WTC11 (cell line): ENCODE results near the gene GPC6. TPM values are rescaled to one million over a fixed set of nuclear protein-coding genes. Genes with fewer than 3 reads are reported as not detected.

ENCODE experiments used
- ATAC-seq: fragments of 200-7000 bp; cut with Tn5 transposase; 2 replicates; pipeline ENCODE4 v1.10.0; 2021; ENCODE audit warnings: mild to moderate bottlenecking, moderate library complexity
- CTCF ChIA-PET: fragments of 300-600 bp; sonication (Branson Sonifier 250); formaldehyde crosslinking; loops from one replicate; lab custom pipeline; 2021; ENCODE audit warnings: antibody characterized with exemption; lab: Charles Lee
- POLR2A ChIA-PET: fragments of 350-600 bp; sonication (Branson Sonifier 250); formaldehyde crosslinking; loops from one replicate; lab custom pipeline; 2021; ENCODE audit warnings: antibody characterized with exemption; lab: Charles Lee
- DNase-seq: peaks from one replicate; pipeline ENCODE4 v3.0.0; 2021; ENCODE audit warnings: low spot score
- H3K27ac Mint-ChIP-seq: 2 replicates; pipeline ENCODE4 v1.8.0; 2021; ENCODE audit warnings: mixed read lengths
- H3K27me3 Mint-ChIP-seq: 2 replicates; pipeline ENCODE4 v1.8.0; 2021; ENCODE audit warnings: low read depth, mild to moderate bottlenecking, moderate library complexity, mixed read lengths
- H3K36me3 Mint-ChIP-seq: 2 replicates; pipeline ENCODE4 v1.8.0; 2021; ENCODE audit warnings: mixed read lengths
- H3K4me1 Mint-ChIP-seq: 2 replicates; pipeline ENCODE4 v1.8.0; 2022; ENCODE audit warnings: mixed read lengths
- H3K4me3 Mint-ChIP-seq: 2 replicates; pipeline ENCODE4 v1.8.0; 2021; ENCODE audit warnings: mild to moderate bottlenecking, moderate library complexity, mixed read lengths
- H3K9me3 Mint-ChIP-seq: 2 replicates; pipeline ENCODE4 v1.8.0; 2021; ENCODE audit warnings: mixed read lengths
- CREB1 ChIP-seq: sonication (generic); formaldehyde crosslinking; IDR thresholded peaks from 2 replicates; pipeline ENCODE4 v1.8.0; 2023; ENCODE audit warnings: mild to moderate bottlenecking, missing genetic modification reagents
- ETV6 ChIP-seq: sonication (generic); formaldehyde crosslinking; IDR thresholded peaks from 2 replicates; pipeline ENCODE4 v1.8.1; 2022; ENCODE audit warnings: mild to moderate bottlenecking, missing genetic modification reagents
- FOXJ3 ChIP-seq: sonication (generic); formaldehyde crosslinking; IDR thresholded peaks from 2 replicates; pipeline ENCODE4 v1.9.0; 2021; ENCODE audit warnings: missing genetic modification reagents, mild to moderate bottlenecking, borderline replicate concordance
- FOXK1 ChIP-seq: sonication (generic); formaldehyde crosslinking; IDR thresholded peaks from 2 replicates; pipeline ENCODE4 v1.8.0; 2022; ENCODE audit warnings: mild to moderate bottlenecking, moderate library complexity, missing genetic modification reagents
- JUN ChIP-seq: sonication (generic); formaldehyde crosslinking; IDR thresholded peaks from 2 replicates; pipeline ENCODE4 v1.8.0; 2023; ENCODE audit warnings: mild to moderate bottlenecking, missing genetic modification reagents
- NFATC4 ChIP-seq: fragments of 250-450 bp; sonication (Bioruptor Pico); IDR thresholded peaks from 2 replicates; pipeline ENCODE4 v1.9.0; 2021; ENCODE audit warnings: mild to moderate bottlenecking
- NR2C2 ChIP-seq: sonication (generic); formaldehyde crosslinking; IDR thresholded peaks from 2 replicates; pipeline ENCODE4 v1.8.0; 2022; ENCODE audit warnings: mild to moderate bottlenecking, missing genetic modification reagents
- NR3C1 ChIP-seq: sonication (generic); formaldehyde crosslinking; conservative IDR thresholded peaks from 2 replicates; pipeline ENCODE4 v1.8.1; 2023; ENCODE audit warnings: low read depth, mild to moderate bottlenecking, missing genetic modification reagents
- RORB ChIP-seq: fragments of 250-450 bp; sonication (Bioruptor Pico); IDR thresholded peaks from 2 replicates; pipeline ENCODE4 v1.9.0; 2021; ENCODE audit warnings: mild to moderate bottlenecking
- SMAD3 ChIP-seq: sonication (generic); formaldehyde crosslinking; IDR thresholded peaks from 2 replicates; pipeline ENCODE4 v1.8.0; 2022; ENCODE audit warnings: missing genetic modification reagents, mild to moderate bottlenecking, borderline replicate concordance
- SOX15 ChIP-seq: fragments of 250-450 bp; sonication (Bioruptor Pico); IDR thresholded peaks from 2 replicates; pipeline ENCODE4 v1.9.0; 2021; ENCODE audit warnings: mild to moderate bottlenecking
- TEAD1 ChIP-seq: sonication (generic); formaldehyde crosslinking; IDR thresholded peaks from 2 replicates; pipeline ENCODE4 v1.8.0; 2022; ENCODE audit warnings: mild to moderate bottlenecking, missing genetic modification reagents
- ZBTB21 ChIP-seq: sonication (generic); formaldehyde crosslinking; IDR thresholded peaks from 2 replicates; pipeline ENCODE4 v1.8.1; 2023; ENCODE audit warnings: mild to moderate bottlenecking, missing genetic modification reagents, borderline replicate concordance
- ZNF219 ChIP-seq: sonication (generic); formaldehyde crosslinking; IDR thresholded peaks from 2 replicates; pipeline ENCODE4 v1.8.0; 2023; ENCODE audit warnings: missing genetic modification reagents, mild to moderate bottlenecking, borderline replicate concordance
- ZNF671 ChIP-seq: fragments of 250-450 bp; sonication (Bioruptor Pico); IDR thresholded peaks from 2 replicates; pipeline ENCODE4 v1.8.0; 2021; ENCODE audit warnings: mild to moderate bottlenecking
- total RNA-seq: library from RNA; stranded (reverse); gene quantifications from 3 replicates; pipeline ENCODE4 v1.2.3, GENCODE V29; 2021
- TF ChIP-seq, protein P1 (sequence below): sonication (generic); formaldehyde crosslinking; IDR thresholded peaks from 2 replicates; pipeline ENCODE4 v1.8.0; 2023; ENCODE audit warnings: missing genetic modification reagents
- TF ChIP-seq, protein P2 (sequence below): sonication (generic); formaldehyde crosslinking; IDR thresholded peaks from 2 replicates; pipeline ENCODE4 v1.8.1; 2023; ENCODE audit warnings: mild to moderate bottlenecking, missing genetic modification reagents
- TF ChIP-seq, protein P3 (sequence below): sonication (generic); formaldehyde crosslinking; IDR thresholded peaks from 2 replicates; pipeline ENCODE4 v1.8.1; 2022; ENCODE audit warnings: low read depth, missing genetic modification reagents, borderline replicate concordance
- TF ChIP-seq, protein P4 (sequence below): sonication (generic); formaldehyde crosslinking; IDR thresholded peaks from 2 replicates; pipeline ENCODE4 v1.8.0; 2023; ENCODE audit warnings: mild to moderate bottlenecking, missing genetic modification reagents
- TF ChIP-seq, protein P5 (sequence below): fragments of 250-450 bp; sonication (Bioruptor Pico); IDR thresholded peaks from 2 replicates; pipeline ENCODE4 v1.9.0; 2021; ENCODE audit warnings: mild to moderate bottlenecking
- TF ChIP-seq, protein P6 (sequence below): sonication (generic); formaldehyde crosslinking; IDR thresholded peaks from 2 replicates; pipeline ENCODE4 v1.8.1; 2022; ENCODE audit warnings: missing genetic modification reagents, borderline replicate concordance

GPC6 gene
- total RNA-seq, 1 experiment from 2014 or later: 19.5 TPM

DNA sequence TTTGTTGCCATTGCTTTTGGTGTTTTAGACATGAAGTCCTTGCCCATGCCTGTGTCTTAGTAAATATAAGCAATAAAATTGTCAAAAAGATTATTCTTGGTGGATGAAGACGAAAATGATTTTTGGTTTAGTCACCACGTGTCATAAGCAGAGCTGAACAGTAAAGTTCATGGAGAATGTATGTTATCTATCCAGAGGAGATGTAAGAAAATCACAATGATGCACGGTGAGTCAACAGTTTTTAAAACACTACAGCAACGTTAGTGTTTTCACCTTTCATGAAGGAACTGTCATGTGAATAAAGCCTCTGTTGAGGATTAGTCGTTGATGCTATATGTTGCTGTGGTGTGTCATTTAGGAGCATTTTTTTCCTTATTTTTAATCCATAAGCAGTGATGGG is 137.6 kb downstream of the GPC6 start:
- no peak for DNase-seq
- no peaks in the 10 kb centered on the region for H3K36me3 Mint-ChIP-seq
- no peak overlapping the region for H3K27ac Mint-ChIP-seq
- H3K9me3 Mint-ChIP-seq: no peaks in the 10 kb centered on the region
- no peak for ATAC-seq
- H3K4me1 Mint-ChIP-seq: no peaks in the 10 kb centered on the region
- TF ChIP-seq ZNF219 (CRISPR knock-in tag) (no peak), ETV6 (CRISPR knock-in tag) (no peak), ZNF671 (CRISPR knock-in tag) (no peak), NR2C2 (no peak), TEAD1 (no peak), SMAD3 (CRISPR knock-in tag) (no peak), NFATC4 (CRISPR knock-in tag) (no peak), FOXJ3 (CRISPR knock-in tag) (no peak)
- TF ChIP-seq, protein P1, sequence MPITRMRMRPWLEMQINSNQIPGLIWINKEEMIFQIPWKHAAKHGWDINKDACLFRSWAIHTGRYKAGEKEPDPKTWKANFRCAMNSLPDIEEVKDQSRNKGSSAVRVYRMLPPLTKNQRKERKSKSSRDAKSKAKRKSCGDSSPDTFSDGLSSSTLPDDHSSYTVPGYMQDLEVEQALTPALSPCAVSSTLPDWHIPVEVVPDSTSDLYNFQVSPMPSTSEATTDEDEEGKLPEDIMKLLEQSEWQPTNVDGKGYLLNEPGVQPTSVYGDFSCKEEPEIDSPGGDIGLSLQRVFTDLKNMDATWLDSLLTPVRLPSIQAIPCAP (CRISPR knock-in tag): no peak
- TF ChIP-seq, protein P2, sequence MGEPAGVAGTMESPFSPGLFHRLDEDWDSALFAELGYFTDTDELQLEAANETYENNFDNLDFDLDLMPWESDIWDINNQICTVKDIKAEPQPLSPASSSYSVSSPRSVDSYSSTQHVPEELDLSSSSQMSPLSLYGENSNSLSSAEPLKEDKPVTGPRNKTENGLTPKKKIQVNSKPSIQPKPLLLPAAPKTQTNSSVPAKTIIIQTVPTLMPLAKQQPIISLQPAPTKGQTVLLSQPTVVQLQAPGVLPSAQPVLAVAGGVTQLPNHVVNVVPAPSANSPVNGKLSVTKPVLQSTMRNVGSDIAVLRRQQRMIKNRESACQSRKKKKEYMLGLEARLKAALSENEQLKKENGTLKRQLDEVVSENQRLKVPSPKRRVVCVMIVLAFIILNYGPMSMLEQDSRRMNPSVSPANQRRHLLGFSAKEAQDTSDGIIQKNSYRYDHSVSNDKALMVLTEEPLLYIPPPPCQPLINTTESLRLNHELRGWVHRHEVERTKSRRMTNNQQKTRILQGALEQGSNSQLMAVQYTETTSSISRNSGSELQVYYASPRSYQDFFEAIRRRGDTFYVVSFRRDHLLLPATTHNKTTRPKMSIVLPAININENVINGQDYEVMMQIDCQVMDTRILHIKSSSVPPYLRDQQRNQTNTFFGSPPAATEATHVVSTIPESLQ (CRISPR knock-in tag): no peak
- TF ChIP-seq, protein P3, sequence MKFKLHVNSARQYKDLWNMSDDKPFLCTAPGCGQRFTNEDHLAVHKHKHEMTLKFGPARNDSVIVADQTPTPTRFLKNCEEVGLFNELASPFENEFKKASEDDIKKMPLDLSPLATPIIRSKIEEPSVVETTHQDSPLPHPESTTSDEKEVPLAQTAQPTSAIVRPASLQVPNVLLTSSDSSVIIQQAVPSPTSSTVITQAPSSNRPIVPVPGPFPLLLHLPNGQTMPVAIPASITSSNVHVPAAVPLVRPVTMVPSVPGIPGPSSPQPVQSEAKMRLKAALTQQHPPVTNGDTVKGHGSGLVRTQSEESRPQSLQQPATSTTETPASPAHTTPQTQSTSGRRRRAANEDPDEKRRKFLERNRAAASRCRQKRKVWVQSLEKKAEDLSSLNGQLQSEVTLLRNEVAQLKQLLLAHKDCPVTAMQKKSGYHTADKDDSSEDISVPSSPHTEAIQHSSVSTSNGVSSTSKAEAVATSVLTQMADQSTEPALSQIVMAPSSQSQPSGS (CRISPR knock-in tag): no peak
- TF ChIP-seq, protein P4, sequence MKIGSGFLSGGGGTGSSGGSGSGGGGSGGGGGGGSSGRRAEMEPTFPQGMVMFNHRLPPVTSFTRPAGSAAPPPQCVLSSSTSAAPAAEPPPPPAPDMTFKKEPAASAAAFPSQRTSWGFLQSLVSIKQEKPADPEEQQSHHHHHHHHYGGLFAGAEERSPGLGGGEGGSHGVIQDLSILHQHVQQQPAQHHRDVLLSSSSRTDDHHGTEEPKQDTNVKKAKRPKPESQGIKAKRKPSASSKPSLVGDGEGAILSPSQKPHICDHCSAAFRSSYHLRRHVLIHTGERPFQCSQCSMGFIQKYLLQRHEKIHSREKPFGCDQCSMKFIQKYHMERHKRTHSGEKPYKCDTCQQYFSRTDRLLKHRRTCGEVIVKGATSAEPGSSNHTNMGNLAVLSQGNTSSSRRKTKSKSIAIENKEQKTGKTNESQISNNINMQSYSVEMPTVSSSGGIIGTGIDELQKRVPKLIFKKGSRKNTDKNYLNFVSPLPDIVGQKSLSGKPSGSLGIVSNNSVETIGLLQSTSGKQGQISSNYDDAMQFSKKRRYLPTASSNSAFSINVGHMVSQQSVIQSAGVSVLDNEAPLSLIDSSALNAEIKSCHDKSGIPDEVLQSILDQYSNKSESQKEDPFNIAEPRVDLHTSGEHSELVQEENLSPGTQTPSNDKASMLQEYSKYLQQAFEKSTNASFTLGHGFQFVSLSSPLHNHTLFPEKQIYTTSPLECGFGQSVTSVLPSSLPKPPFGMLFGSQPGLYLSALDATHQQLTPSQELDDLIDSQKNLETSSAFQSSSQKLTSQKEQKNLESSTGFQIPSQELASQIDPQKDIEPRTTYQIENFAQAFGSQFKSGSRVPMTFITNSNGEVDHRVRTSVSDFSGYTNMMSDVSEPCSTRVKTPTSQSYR (CRISPR knock-in tag): no peak
- TF ChIP-seq, protein P5, sequence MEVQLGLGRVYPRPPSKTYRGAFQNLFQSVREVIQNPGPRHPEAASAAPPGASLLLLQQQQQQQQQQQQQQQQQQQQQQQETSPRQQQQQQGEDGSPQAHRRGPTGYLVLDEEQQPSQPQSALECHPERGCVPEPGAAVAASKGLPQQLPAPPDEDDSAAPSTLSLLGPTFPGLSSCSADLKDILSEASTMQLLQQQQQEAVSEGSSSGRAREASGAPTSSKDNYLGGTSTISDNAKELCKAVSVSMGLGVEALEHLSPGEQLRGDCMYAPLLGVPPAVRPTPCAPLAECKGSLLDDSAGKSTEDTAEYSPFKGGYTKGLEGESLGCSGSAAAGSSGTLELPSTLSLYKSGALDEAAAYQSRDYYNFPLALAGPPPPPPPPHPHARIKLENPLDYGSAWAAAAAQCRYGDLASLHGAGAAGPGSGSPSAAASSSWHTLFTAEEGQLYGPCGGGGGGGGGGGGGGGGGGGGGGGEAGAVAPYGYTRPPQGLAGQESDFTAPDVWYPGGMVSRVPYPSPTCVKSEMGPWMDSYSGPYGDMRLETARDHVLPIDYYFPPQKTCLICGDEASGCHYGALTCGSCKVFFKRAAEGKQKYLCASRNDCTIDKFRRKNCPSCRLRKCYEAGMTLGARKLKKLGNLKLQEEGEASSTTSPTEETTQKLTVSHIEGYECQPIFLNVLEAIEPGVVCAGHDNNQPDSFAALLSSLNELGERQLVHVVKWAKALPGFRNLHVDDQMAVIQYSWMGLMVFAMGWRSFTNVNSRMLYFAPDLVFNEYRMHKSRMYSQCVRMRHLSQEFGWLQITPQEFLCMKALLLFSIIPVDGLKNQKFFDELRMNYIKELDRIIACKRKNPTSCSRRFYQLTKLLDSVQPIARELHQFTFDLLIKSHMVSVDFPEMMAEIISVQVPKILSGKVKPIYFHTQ (CRISPR knock-in tag): no peak
- H3K4me3 Mint-ChIP-seq: no peak overlapping the region
- POLR2A ChIA-PET: no interaction called here
- CTCF ChIA-PET: no interaction called here
- H3K27me3 Mint-ChIP-seq: no peaks in the 10 kb centered on the region

DNA sequence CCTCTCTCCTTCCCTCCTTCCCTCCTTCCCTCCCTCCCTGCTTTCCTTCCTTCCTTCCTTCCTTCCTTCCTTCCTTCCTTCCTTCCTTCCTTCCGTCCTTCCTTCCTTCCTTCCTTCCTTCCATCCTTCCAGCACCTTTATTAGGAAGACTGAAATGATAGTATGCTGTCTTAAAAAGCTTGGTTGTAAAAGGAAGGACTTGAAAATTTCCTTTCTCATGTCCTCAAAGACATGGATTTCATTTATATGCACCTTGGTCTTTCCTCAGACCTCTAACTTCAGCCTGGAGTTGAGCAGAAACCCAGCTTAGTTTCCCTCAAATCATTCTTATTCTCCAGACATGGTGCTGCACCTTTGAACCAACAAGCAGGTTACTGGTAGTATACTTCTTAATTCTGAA is 141.7 kb downstream of the GPC6 start:
- Mint-ChIP-seq H3K4me1 (peaks cover 5% of the 10 kb centered on the region; the same call in 1 of the 2 replicates), H3K27ac (no peak overlapping the region), H3K4me3 (no peak overlapping the region)
- TF ChIP-seq CREB1: no peak
- no peak for TF ChIP-seq FOXK1 (CRISPR knock-in tag)
- no peak for TF ChIP-seq JUN (CRISPR knock-in tag)
- TF ChIP-seq ZBTB21: no peak
- no peak for TF ChIP-seq SOX15 (CRISPR knock-in tag)
- no peak for TF ChIP-seq NR3C1 (CRISPR knock-in tag)
- no peak for TF ChIP-seq NR2C2
- TF ChIP-seq RORB (CRISPR knock-in tag): no peak
- TF ChIP-seq, protein P6, sequence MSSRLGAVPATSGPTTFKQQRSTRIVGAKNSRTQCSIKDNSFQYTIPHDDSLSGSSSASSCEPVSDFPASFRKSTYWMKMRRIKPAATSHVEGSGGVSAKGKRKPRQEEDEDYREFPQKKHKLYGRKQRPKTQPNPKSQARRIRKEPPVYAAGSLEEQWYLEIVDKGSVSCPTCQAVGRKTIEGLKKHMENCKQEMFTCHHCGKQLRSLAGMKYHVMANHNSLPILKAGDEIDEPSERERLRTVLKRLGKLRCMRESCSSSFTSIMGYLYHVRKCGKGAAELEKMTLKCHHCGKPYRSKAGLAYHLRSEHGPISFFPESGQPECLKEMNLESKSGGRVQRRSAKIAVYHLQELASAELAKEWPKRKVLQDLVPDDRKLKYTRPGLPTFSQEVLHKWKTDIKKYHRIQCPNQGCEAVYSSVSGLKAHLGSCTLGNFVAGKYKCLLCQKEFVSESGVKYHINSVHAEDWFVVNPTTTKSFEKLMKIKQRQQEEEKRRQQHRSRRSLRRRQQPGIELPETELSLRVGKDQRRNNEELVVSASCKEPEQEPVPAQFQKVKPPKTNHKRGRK (CRISPR knock-in tag): no peak
- TF ChIP-seq, all 79 proteins: peak for 0
- ATAC-seq (no peak), DNase-seq (no peak)
- no peaks in the 10 kb centered on the region for H3K36me3 Mint-ChIP-seq
- ChIA-PET CTCF (no interaction called here), POLR2A (no interaction called here)
- H3K9me3 Mint-ChIP-seq: no peaks in the 10 kb centered on the region
- H3K27me3 Mint-ChIP-seq: no peaks in the 10 kb centered on the region
